ENCODE data around the gene NECAP2. TPM values are rescaled to one million over a fixed set of nuclear protein-coding genes. Genes with fewer than 3 reads are reported as not detected.

Gene NECAP2
- total and polyA plus RNA-seq, 8 donors = 69.5 to 84.1 (median 77.4) TPM

DNA sequence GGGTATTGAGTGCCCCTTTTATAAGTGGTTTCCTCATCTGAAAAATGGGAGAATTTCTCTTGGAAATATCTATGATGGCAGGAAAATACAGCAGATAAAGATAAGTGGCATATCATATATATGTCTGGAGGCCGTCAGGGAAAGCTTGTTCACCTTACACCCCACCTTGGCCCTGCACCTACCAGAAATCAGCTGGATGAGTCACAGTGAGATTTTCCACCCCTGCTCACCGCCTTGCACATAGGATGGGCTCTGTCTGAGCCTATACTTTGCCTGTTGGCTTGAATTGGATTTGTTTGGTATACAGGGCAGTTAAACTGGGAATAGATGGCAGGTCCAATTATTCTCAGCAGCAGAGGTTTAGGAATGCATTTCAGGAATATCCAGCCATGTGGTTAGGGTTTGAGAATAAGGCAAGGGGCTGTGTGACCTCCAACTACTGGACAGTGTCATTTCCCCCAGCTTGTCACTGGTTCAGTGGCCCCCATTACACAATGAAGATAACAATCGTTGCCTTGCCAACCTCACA, 3.5 kb upstream of the NECAP2 start, which contains the start of gene SPATA21:
TSS of gene SPATA21 (minus strand) at position 479 of the 529 bp plus-strand sequence. CDS start 6,053 bp downstream, outside the sequence.
- TF ChIP-seq, protein P1, sequence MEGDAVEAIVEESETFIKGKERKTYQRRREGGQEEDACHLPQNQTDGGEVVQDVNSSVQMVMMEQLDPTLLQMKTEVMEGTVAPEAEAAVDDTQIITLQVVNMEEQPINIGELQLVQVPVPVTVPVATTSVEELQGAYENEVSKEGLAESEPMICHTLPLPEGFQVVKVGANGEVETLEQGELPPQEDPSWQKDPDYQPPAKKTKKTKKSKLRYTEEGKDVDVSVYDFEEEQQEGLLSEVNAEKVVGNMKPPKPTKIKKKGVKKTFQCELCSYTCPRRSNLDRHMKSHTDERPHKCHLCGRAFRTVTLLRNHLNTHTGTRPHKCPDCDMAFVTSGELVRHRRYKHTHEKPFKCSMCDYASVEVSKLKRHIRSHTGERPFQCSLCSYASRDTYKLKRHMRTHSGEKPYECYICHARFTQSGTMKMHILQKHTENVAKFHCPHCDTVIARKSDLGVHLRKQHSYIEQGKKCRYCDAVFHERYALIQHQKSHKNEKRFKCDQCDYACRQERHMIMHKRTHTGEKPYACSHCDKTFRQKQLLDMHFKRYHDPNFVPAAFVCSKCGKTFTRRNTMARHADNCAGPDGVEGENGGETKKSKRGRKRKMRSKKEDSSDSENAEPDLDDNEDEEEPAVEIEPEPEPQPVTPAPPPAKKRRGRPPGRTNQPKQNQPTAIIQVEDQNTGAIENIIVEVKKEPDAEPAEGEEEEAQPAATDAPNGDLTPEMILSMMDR (IDR thresholded peaks at IDR 0.05) = no peak
- Histone ChIP-seq H3K9me3 (no peaks in the 10 kb centered on the region), H3K27me3 (no peaks in the 10 kb centered on the region), H3K4me3 (no peak within 1 kb of the TSS), H3K27ac (no peak within 1 kb of the TSS), H3K36me3 (no peaks in the 10 kb centered on the region), H3K4me1 (peaks cover 2 to 19% of the 10 kb centered on the region in 2 donors)
- no peak for ATAC-seq
- DNase-seq = no peak
- intact Hi-C loops (cut with DNase I) = no loop called here

DNA sequence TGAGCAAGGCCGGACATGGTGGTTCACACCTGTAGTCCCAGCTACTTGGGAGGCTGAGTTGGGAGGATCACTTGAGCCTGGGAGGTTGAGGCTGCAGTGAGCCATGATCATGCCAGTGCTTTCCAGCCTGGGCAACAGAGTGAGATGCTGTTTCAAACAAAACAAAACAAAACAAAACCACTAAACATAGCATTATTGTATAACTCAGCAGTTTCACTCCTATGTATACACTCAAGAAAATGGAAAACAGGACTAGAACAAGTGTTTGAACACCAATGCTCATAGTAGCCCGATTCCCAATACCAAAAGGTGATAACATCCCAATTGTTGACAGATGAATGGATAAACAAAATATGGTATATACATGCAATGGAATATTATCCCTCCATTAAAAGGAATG, 2.0 kb upstream of the NECAP2 start:
- TF ChIP-seq, protein P1 (IDR thresholded peaks at IDR 0.05) = no peak
- H3K9me3 ChIP-seq = no peaks in the 10 kb centered on the region
- no peaks in the 10 kb centered on the region for H3K27me3 ChIP-seq
- H3K4me3 ChIP-seq = no peak overlapping the region
- DNase-seq (no peak), ATAC-seq (no peak)
- no peak overlapping the region for H3K27ac ChIP-seq
- peaks cover 0 to 3% of the 10 kb centered on the region in 2 donors for H3K36me3 ChIP-seq
- peaks cover 13 to 34% of the 10 kb centered on the region in 2 donors for H3K4me1 ChIP-seq
- intact Hi-C loops (cut with DNase I) = no loop called here

DNA sequence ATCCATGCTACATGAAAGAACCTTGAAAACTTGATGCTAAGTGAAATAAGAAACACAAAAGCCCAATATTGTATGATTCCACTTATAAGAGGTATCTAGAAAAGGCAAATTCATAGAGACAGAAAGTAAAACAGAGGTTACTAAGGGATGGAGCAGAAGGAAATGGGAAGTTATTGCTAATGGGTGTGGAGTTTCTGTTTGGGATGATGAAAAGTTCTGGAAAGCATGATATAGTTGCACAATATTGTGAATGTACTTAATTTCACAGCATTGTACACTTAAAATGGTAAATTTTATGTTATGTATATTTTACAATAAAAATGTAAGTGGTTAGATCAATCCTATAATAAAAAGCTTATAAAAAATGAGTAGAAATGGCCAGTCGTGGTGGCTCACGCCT, 1.6 kb upstream of the NECAP2 start:
- no peaks in the 10 kb centered on the region for H3K9me3 ChIP-seq
- TF ChIP-seq, protein P1 (IDR thresholded peaks at IDR 0.05) = no peak
- no peaks in the 10 kb centered on the region for H3K27me3 ChIP-seq
- H3K4me1 ChIP-seq = peaks cover 13 to 38% of the 10 kb centered on the region in 2 donors
- no peak for ATAC-seq
- no peak overlapping the region for H3K4me3 ChIP-seq
- peaks cover 0 to 7% of the 10 kb centered on the region in 2 donors for H3K36me3 ChIP-seq
- intact Hi-C loops (cut with DNase I) = no loop called here
- H3K27ac ChIP-seq = peak overlapping the region in 1 of 2 donors; percentile 41
- DNase-seq = no peak

DNA sequence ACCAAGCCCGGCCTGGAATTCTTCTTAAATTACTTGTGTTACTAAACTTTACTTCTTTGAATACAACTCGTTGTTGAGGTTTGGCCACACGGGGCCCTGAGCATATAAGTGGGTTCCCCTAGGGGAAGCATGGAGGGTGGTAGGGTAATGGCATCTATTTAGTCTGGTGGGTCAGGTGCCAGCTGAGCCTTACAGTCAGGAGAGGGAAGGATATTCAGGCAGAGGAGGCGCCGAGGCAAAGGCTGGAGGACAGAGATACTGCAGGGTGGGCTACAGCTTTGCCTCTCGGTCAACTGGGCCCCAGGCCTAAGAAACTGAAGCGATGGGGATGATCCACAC, 424 bp upstream of the NECAP2 start:
- Histone ChIP-seq H3K9me3 (no peaks in the 10 kb centered on the region), H3K27ac (peak overlapping the region; percentile 80 to 91), H3K4me1 (peaks cover 13 to 49% of the 10 kb centered on the region in 2 donors), H3K36me3 (peaks cover 0 to 19% of the 10 kb centered on the region in 2 donors), H3K4me3 (peak overlapping the region; percentile 83 to 96), H3K27me3 (no peaks in the 10 kb centered on the region)
- ATAC-seq (no peak), DNase-seq (no peak)
- intact Hi-C loops (cut with DNase I) = no loop called here
- TF ChIP-seq, protein P1 (IDR thresholded peaks at IDR 0.05) = no peak

DNA sequence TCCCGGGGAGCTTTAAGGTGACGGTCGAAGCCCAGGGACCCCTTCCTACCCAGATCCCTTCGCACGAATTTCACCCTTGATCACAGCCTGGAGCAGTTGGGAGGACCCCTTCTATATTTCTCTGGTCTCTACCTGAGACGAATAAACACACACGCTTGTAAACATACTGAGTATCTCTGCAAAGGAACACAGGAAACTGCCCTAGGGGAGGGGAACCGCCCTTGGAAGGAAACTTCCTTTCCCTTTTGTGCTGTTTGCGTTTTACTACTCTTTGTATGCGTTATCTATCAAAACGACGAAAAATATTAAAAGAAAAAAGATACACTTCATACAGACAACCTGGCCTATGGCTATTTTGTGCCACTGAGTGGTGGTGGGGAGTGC, 750 bp downstream of the NECAP2 start:
- Histone ChIP-seq H3K4me3 (peak overlapping the region; percentile 83 to 96), H3K36me3 (peaks cover 0 to 31% of the 10 kb centered on the region in 2 donors), H3K27me3 (no peaks in the 10 kb centered on the region), H3K27ac (peak overlapping the region; percentile 80 to 91), H3K4me1 (peaks cover 13 to 49% of the 10 kb centered on the region in 2 donors), H3K9me3 (no peaks in the 10 kb centered on the region)
- TF ChIP-seq, protein P1 (IDR thresholded peaks at IDR 0.05) = no peak
- intact Hi-C loops (cut with DNase I) = no loop called here
- peak; percentile 12 for ATAC-seq
- DNase-seq = peak in 1 of 4 donors; percentile 3
